ENCODE results near the gene ADAMTS3.
"Not testable (repeated sequence)": the region's sequence is repeated elsewhere in the genome, so short reads cannot be mapped to it uniquely, and the experiment has no call there.

The ADAMTS3 gene

DNA sequence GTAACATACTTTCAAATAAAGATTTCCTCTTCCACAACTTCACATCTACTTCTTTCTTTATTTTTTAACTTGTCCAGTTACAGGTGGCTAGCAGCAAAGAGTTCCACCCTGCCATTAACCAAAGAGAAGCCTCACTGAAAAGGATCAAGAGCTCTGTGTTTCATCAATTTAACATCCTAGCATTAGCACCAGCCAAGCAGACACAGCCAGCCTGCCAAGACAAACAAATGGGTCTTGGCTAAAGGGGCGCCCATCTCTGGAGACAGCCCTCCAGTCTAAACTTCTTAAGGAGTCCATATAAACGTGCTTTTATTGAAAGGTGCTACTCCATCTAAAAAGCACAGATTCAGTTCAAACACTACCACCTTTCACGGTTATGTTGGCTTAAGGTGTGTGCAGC lies 105.3 kb downstream of the ADAMTS3 start:
- DNase-seq: no peak

DNA sequence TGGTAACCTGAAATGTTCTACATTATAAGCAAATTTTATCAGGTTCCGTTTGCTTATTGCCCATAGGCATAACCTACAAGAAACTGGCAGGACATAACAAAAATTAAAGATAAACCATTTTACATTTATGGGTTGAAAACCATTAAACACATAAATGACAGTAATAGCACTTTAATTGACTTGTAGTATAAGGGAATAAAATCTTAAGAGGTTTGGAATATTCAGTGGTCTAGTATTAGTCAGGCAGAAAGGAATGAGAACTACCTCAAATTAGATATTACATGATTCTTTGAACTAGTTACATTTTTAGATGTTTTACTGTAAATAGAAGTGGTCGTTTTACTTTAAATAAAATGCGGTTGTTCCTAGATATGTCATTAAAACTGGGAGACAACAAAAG lies 111.9 kb downstream of the ADAMTS3 start:
- DNase-seq: no peak

DNA sequence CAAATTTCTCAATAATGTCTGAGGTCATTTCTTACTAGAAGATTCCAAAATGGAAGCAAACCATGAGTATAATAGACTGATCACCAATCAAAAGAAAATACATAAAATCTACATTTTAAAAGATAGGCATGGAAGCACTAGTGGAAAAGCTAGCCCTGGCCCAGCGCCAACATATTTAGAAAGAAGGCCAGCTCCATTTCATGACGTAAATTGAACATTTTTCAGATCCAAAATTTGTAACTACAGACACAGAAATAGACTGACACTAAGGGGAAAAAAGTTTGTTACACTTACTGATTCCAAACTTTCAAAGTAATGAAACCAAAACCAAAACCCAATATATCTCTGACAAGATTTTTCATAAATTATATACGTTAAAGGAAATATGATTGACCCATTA lies 117.7 kb downstream of the ADAMTS3 start:
- no peak for DNase-seq

DNA sequence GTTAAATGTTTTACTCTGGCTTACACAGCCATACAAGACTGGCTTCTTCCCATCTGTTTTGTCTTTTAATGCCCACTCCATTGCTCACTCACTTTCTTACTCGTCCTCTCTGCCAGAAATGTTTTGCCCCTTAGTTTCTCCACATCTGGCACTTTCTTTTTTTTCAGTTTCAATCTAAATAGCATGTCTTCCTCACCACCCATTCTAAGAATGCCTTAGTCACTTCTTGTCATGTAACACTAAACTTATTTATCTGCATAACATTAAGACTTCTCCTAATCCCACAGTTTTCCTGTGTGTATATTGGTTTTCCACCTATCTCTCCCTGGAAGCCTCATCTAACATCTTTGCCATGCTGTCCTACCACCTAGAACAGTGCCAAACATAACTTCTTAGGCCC lies 119.3 kb downstream of the ADAMTS3 start:
- DNase-seq: no peak

DNA sequence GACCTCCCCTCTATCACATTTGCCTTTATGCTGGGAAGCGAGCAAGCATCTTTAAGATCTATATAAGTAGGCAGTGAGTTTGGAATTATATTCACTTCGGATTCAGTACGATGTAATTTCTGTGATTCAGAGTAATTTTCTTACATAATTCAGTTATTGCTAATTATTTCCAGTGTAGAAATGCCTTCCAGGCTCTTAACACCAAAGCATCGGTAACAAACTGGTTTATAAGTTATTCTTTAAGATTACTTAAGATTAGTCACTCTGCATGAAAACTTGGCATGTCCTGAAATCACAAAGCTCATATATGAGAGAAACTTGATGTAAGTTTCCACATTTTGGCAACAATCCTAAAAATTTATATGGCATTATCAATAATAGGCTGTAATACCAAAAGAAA lies 120.8 kb downstream of the ADAMTS3 start:
- DNase-seq: no peak

DNA sequence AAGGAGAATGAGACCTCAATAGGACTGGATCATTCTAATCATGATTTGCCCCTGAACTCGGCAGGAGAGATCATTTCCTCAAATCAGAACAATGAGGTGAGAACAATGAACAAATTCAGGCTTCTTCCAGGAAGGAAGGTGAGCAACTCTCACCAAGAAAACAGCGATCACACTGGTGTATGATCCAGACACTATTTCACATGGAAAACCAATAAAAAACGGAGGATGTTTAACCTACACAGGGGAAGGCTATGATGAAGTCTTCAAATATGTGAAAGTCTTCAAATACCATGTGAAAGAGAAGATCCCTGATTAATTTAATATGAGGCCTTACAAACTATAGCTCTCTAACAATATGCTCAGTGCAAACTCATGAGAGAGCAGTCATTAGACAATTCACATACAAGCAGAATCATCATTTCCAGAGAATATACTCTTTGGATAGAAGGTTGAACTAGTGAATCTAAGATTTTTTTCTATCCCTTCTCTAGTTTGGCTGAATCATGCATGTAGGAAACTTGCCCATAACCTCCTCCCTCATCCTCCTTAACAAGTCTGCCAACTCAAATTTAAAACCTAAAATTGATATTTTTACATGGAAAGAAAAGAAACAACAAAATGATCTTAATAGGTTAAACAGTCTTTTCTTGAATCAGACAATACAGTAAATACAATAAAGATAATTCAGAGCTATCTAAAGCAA lies 122.5 kb downstream of the ADAMTS3 start:
- no peak for DNase-seq

DNA sequence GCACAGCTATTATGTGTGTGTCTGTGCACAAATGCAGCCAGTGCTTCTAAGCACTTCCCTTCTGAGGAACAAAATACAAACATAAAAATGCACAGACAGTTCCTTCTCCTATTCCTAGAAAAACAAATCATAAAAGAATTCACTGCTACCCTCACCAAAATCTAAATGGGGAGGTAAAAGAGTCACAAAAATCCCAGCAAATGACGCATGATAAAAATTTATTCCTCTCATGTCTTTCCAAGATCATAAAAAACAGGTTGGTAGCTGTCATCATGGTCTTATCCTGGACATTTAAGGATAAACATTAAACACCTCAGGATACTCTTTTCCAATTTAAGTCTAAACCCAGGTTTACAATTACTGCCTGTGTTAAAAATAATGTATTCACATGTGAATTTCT lies 124.9 kb downstream of the ADAMTS3 start:
- DNase-seq: no peak

DNA sequence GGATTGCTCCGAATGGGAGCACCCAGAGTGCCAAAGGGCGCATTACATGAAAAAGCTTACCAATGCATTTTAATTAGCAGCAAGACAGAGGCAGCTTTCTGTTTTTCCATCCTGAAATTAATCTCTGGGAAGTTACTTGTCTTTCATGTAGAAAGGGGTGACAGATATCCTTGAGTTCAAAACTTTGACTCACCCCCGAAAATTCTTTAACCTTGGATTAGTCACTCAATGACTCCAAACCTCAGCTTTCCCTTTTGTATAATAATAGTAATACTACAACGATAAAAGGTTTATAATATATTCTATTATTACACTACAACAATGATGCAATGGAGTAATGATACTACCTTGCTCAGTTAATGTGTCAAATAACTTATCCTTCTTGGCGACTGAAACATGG lies 126.3 kb downstream of the ADAMTS3 start:
- no peak for DNase-seq

DNA sequence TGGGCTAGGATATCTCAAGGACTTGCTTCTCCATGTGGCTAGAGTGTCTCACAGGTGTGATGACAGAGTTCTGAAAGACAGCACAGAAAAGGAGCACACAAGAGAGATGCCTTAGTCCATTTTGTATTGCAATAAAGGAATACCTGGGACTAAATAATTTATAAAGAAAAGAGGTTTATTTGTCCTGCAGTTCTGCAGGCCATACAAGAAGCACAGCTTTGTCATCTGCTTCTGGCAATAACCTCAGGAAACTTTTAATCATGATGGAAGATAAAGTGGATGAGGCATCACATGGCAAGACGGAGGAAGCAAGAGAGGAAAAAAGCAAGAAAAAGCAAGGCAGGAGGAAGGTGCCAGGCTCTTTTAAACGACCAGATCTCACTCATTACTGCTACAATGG lies 126.9 kb downstream of the ADAMTS3 start:
- DNase-seq: no peak

DNA sequence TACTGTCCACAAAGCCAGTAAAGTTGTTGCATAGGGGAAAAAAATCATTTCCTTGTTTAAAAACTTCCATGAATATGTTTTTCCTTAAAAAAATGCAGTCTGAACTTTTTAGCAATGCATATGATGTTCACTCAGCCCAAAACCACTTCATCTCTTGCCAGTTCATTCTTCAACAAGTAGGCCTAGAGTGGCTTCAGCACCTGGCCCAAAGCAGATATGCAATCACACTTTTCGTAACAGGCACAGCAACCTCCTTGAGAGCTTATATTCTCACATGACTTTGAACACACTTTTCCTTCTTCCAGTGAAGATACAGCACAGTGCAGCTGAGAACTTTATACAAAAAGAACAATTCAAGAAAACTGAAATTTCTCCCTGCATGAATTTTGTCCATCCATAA lies 128.6 kb downstream of the ADAMTS3 start:
- DNase-seq: no peak

DNA sequence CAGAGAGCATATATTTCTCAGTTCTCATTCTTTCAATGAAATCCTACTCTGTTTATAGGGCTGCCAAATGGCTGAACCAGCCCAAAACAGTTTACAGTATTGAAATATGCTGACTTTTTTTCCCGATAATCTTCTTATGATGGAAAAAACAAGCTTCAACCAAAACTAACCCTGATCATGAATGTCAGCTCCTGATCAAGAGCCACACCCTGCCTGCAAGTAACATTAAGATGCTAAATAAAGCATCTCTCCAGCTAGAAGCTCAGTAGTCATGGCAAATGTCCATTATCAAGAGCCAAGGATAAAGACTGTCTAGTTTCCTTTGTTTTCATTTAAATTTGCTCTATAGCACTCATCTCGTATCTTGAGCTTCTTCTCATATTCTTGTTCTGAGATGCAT lies 136.0 kb downstream of the ADAMTS3 start:
- DNase-seq: no peak

DNA sequence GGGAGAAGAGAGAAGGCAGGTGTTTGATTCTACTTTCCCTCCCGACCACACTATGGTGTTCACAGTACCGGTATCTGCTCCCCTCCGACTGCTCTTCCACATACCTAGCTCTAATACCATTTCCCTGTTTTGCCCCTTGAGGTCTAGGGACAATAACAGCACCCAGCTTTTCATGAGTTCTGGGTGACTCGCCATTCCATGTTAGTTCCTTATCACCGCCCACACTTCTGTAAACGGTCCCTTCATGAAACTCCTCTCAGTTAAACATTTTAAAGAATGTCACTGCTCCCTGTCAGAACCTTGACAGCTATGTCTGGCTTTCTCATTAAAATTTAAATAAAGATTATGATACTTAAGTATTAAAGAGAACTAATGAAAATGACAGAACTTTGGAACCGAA lies 136.7 kb downstream of the ADAMTS3 start:
- no peak for DNase-seq

DNA sequence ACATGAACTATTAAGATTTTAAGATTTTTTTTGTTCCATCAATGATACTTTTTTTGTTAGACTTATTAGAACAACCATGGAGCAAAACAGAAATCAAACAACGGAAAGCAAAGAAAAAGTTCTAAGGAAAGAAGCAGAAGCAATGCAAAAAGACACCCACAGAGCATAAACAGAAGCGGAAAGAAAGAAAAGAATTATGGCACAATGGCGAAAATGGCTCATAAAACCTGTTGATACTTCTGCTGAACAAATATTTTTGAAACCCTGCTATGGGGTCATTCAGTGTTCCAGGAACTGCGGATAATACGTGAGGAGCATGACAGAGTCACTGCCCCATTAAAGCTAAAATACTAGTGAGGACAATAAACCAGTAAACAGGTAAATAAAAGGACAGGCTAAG lies 138.0 kb downstream of the ADAMTS3 start:
- no peak for DNase-seq

DNA sequence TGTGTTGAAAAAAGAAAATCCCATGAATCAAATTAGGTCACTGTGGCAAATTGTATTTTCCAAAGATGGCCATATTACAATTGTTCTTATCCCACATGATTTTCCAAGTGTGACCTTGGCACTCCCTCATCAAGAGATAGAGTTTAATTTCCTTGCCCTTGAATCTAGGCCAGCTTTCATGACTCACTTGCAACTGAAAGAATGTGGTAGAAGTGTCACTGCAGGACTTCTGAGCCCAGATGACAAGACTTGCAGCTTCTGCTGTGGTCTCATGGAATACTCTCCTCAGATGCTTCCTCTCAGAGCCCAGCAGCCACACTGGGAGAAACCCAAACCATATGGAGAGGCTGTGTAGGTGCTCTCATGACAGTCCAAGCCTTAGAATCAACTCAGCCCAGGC lies 139.0 kb downstream of the ADAMTS3 start:
- no peak for DNase-seq

DNA sequence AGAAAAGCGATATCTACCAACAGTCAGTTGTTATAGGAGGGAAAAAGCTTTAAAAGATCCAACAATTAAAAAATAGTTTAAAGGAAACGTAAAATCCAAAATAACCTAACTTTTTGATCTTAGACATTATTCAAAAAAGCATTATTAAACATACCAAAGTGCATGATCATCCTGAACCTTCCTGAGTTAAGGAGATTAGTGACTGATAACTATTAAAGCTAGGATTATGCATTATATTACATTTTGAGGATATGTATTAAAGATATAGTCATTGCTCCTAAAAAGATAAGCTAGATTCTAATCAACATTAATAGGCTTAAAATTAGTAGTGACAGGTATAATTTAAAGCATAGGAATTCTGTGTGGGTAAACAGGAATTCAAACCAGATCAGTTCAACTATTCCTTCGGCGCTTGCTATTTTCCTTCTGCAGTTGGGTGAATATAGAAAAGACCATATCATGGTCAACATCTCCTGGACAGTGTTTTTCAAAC lies 139.6 kb downstream of the ADAMTS3 start:
- DNase-seq: no peak

DNA sequence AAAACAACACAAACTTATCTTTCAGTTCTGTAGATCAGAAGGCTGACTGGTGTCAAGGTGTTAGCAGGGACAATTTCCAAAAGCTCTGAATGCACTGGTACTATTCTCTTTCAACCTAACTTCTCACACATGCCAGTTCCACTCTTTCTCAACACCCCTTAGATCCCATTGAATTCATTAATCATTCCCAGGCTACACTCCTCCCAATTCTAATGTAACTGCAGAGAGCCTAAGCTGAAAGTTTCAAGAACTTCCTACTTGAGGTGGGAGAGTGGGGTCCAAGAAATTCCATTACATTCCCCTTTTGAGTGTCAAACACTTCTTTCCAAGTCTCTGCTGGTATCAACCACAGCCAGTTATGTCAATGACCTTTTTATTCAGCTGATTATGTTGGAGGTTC lies 142.0 kb downstream of the ADAMTS3 start:
- no peak for DNase-seq

DNA sequence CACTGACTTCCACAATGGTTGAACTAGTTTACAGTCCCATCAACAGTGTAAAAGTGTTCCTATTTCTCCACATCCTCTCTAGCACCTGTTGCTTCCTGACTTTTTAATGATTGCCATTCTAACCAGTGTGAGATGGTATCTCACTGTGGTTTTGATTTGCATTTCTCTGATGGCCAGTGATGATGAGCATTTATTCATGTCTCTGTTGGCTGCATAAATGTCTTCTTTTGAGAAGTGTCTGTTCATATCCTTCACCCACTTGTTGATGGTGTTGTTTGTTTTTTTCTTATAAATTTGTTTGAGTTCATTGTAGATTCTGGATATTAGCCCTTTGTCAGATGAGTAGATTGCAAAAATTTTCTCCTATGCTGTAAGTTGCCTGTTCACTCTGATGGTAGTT lies 143.1 kb downstream of the ADAMTS3 start:
- DNase-seq: not testable (repeated sequence)

DNA sequence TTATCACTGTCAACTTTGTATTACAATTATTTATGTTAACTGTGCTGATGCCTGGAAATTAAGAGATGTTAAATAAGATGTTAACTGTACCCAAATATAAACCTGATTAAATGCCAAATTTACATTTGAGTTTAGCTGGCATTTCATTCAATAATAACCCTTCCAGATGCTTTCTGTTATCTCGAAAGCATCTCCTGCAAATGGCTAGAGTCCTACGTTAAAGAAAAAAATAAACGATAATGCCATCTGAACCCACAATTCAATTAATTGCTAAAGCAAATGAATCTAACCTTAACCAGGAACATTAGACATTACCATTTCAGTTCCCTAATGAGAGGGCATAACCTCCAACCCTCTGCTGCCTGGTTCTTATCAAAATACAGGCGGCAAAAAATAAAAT lies 145.0 kb downstream of the ADAMTS3 start:
- no peak for DNase-seq

DNA sequence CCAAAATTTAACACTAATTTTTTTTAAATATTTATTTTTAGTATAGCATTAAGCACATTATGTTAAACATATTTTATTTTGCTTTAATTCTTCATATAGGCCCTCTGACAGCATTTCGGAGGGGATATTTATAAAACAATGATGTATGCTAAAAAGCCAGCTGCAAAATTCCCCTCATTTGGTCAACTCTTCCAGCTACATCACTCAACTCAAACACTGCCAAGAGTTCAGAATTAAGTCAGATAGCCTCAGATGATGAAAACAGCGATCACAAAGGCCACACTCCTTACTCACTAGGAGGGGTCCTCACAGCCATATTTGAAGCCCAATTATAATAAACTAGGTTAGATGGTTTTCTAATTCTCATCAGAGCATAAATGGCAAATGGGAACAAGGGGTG lies 146.6 kb downstream of the ADAMTS3 start:
- no peak for DNase-seq

DNA sequence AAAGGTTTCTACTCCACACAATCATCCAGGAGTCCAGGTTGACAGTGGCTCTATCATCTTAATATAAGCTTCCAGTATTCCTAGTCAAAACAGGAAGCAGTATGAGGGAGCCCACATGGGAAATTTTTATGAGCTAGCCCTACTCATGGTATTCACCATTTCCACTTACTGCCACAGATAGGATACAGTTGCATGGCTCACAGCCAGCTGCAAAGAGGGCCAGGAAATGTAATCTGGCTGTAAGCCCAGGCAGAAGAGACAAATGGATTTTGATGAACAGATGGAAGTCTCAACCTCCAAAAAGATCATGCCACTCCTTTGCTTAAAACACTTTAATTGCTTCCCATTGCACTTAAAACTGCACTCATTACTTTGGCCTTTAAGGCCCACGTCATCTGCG lies 150.6 kb downstream of the ADAMTS3 start:
- peak; percentile 17 for DNase-seq

DNA sequence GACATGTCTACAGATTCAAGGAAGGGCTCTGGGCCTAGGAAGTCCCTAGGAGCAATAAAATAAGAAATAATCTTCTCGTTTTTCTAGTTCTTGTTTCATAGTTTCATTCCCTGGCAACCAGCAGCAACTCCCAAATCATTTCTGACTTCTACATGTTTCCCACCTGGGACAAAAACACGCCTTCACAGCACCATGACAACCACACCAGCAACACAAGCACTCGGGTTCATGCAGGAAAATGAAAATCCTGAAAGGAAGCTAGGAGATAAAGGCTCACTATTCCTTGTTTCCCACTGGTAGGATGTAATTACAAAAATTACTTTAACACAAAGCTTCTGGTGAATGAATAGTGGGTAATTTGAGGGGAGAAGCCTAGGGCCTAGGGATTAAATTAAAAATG lies 158.9 kb downstream of the ADAMTS3 start:
- DNase-seq: no peak

DNA sequence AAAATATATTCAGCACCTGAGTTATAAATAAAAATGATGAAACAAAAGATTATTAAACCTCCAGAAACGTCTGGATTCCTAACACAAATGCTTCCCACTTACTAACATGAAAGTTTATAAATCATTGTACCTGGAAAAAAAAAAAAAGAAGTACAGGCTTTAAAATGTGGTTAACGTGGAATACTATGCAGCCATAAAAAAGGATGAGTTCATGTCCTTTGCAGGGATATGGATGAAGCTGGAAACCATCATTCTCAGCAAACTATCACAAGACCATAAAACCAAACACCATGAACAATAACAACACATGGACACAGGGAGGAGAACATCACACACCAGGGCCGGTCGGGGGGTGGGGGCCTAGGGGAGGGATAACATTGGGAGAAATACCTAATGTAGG lies 160.5 kb downstream of the ADAMTS3 start:
- no peak for DNase-seq

DNA sequence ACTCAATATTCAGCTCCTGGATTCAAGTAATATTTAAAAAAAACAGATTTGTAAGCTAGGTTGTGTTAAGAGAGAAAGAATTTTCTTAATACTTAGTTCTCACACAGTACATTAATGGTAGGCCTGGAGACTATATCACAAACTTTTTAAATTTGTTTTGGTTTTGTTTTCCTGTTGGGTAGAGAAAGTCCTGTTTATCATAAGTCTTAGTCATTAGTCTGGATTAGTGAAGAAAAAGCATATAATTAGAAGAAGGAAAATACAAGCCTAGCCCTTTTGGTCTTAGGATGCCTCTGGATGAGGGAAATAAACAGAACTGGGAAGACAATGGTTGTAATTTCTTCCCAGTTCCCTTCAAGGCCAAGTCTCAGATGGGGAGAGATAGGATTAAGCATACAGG lies 163.6 kb downstream of the ADAMTS3 start:
- no peak for DNase-seq

DNA sequence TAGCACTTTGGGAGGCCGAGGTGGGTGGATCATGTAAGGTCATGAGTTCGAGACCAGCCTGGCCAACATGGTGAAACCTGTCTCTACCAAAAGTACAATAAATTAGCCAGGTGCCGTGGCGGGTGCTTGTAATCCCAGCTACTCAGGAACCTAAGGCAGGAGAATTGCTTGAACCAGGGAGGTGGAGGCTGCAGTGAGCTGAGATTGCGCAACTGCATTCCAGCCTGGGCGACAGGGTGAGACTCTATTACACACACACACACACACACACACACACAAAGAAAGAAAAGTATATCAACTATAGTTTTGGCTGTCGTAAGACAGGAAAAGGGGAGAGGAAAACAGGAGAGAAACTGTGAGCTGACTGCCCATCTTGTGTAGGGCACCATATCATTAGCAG lies 171.7 kb downstream of the ADAMTS3 start:
- DNase-seq: no peak

DNA sequence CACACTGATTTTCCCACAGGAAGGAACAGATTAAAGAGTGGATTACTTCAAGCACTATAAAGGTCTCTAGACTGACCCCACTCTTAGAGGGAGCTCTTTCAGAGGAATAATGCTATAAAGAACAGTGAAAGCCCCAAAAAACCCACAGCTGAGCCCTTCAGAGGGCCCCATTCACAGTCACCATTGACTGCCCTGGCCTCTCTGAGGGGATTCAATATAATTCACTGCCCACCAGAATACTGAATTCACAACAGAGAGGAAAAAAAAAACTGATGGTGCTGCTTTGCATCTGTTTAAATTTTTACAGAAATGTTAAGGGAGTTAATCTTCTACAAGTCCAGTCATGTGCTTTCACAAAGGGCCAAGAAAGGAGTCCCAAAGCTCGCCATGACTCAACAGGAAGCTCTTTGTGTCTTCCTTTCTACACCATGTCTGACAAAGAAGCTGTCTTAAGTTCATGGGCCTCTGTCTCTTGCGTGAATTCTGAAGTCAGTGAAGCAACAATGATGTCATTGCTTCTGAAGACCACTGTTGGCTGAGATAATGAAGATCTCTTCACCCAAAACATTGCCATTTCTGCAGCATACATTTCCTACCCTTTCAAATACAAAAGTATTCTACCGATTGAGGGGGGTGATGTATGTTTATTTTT lies 174.9 kb downstream of the ADAMTS3 start:
- DNase-seq: no peak

Measured in T1000 (cell line).